GM21717 (cell line): ENCODE results near the gene BEX3.
"Not testable (repeated sequence)": the region's sequence is repeated elsewhere in the genome, so short reads cannot be mapped to it uniquely, and the experiment has no call there.

Source experiments
- ATAC-seq: cut with Tn5 transposase; IDR thresholded peaks from one replicate; pipeline ENCODE4 v1.9.1; 2021; ENCODE audit warnings: mild to moderate bottlenecking, moderate library complexity; ENCODE audit not compliant: unreplicated experiment

BEX3 gene

GRCh38 chrX:103378990-103379389 lies 2.7 kb downstream of the BEX3 start:
- ATAC-seq, result no peak

DNA sequence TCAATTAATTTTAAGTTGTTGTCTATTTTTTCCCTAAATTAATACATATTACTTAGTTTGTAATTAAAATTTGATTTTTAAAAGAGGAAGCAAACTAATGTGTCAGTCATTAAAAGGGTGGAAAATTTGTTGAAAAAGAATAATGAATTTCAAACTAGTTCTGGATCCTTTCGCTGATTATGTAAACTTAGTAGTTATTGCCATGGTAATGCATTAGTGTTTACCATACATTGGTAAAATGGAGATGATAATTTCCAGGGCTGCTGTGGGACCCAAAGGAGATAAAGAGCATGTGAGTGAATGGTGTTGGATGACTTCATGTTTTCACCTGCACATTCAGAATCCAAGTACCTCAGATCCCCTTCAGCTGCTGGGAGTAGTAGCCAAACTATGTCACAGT lies 6.5 kb downstream of the BEX3 start:
- no peak for ATAC-seq

DNA sequence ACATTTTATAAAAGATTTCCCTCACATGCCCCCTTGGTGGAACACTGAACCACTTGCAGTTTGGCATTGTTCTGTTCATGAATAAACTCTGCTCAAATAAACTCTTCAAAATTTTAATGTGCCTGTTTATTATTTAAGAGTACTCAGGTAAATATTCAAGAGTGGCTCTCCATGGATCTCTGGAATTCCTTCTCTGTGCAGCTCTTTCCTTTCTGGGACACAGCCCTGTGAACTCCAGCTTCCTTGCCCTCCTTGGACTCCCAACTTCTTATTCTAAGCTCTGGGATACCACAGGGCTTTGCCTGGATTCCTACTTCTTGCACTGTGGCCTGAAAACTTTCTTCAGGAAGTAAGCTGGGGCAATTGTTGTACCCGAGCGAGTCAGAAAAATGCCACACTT lies 8.3 kb downstream of the BEX3 start:
- no peak for ATAC-seq

DNA sequence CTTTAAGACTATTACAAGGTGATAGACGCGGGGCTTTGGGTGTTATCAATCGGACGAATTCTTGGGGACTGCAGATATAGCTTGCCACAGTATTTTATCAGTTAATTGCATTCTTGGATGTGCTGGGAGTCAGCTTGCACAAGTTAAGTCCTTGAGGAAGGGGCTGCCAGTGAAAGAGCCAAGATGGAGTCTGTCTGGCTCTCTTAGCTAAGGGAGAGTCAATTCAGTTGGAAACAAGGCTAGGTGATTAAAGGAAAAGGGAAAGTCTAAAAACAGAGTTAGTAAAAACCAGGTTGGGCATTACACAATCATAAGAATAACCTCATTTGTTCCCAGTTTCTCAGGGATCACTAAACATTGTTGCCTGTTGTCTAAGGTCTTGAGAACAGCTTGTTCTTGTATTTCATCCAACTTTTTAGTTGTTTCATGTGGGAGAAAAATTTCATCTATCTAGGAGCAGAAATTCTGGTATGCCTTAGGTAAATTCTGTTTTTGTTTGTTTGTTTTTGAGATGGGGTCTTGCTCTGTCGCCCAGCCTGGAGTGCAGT lies 9.0 kb downstream of the BEX3 start:
- not testable (repeated sequence) for ATAC-seq

- no peak for ATAC-seq
These were observed 10.0 kb downstream of the BEX3 start for GRCh38 chrX:103386332-103386731.

DNA sequence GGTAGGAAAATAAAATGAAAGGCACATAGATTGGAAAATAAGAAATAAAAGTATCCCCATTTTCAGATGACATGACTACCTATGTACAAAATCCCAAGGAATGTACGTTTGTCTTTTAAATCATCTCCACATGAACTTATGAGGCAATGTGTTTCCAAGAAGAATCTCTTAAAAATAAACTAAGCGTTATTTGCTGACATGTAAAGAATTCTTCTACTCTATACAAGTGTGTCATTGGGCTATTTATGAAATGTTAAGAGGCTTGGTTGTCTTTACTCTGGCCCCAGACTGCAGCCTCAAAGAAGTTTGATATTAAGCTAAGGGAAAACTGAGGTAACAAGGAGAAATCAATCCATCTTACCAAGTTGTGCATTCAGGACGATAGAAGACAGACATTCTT lies 17.1 kb downstream of the BEX3 start:
- no peak for ATAC-seq

DNA sequence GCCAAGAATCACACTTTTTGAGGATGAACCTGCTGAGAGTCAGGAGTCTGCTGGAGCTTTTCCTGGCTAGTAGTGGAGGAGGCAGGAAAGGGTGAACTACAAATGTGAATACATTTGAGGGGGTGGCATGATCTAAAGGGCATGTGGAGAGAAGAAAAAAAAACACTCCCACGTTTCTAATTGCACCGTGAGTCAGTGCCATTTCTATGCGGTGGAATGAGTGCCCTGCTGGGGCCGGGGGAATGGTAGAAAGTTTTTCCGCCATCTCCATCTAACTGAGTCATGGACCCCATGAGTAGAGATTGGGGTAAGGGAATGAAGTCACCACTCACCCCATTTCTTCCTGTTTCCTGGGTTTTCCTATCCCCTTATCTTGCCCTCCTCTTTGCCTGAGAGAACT lies 19.8 kb downstream of the BEX3 start:
- ATAC-seq, result no peak

GRCh38 chrX:103396660-103397059 lies 20.3 kb downstream of the BEX3 start:
- ATAC-seq, result no peak

GRCh38 chrX:103397707-103398106 lies 21.4 kb downstream of the BEX3 start:
- no peak for ATAC-seq

DNA sequence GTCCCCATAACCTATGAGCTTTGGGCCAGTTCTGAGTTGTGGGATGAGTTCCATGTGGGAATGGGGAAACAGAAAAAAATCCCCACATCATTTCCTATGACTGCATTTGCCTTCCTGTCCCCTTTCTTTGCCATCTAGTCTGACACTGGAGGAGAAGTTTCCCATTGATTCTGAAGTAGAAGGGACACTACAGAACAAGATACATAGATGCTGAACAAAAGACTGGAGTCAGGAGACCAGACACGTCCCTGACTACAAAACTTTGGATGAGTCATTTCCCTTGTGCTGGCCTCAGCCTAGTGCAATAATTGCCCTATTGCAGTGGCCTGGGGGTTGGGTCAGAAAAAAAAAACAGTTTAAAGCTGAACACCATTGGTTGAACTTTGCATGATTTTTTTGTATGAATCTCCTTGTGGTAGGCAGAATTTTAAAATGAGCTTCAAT lies 22.1 kb downstream of the BEX3 start:
- ATAC-seq, result no peak

DNA sequence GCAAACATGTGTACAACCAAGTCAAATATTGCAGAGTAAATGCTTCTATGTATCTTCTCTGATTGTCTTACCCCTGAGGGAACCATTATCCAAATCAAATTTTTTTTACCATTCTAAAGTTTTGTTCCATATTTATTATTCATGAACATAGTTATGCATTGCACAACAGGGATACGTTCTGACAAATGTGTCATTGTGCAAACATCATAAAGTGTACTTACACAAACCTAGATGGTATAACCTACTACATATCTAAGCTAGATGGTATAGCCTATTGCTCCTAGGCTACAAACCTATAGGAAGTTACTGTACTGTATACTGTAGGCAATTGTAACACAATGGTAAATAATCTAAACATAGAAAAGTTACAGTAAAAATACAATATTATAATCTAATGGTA lies 23.4 kb downstream of the BEX3 start:
- no peak for ATAC-seq

DNA sequence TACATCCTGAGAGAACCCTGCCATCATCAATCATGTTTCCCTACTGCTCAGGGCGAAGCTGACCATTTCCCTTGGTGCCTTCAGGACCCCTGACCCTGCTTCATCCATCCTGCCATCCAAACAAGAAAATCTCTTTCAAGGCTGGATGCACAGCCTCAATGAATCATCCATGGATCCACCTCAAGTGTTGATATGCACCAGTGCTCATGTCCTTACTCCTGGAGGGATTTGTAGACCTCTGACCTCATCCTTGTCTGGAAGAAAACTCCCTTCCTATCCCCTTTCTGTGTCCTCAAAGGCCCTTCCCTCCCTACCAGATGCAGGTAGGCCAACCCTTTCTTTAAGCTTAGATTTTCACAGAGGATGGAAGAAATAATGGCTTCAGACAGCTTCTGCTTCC lies 24.6 kb downstream of the BEX3 start:
- no peak for ATAC-seq

DNA sequence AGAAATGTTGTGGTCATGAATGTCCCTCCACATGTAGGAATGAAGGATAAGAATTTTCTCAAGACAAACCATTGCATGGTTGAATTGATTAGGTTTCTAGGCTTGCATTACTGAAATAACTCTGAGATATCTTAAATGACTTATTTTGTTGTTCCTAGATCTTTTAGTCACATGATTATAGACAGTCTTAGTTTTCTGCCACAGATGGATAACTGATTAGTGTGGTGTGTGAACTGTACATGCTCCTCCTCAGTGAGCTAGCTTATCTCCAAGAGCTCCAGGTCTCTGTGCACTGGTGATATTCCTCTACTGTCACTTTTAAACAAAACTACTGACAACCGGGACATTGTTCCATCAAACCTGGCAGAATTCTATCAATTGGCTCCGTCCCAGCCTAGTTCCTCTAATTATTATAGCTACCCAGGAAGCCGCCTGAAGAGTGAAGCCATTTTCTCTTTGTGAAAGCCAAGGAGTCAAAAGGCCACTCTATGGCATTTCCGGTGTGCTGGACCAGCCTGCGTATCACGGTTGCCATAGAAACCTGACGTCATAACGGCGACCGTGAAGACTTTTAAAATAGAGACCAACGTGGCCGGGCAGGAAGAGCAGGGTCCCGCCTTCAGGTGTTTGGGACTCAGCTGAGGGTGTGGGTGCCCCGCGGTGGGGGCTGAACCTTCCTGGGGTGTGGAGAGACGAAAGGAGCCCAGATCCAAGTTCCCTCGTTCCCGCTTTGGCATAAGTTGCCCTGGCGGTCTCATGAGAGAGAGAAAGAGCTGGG lies 28.1 kb downstream of the BEX3 start:
- peak; percentile 94 for ATAC-seq

DNA sequence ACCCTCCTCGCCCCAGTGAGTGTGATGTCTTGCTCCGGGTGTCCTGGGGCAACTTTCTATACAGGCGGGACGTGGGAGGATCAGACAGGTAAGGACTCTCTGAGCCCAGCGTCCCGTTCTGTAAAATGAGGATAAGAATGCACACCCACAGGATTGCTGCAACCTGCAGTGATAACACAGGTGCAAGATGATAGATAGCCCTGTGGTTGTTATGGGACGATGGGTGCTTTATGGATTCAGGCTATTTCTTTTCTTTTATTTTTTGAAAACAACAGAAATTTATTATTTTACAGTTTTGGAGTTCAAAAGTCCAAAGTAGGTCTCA lies 28.6 kb downstream of the BEX3 start:
- ATAC-seq, result peak; percentile 37

GRCh38 chrX:103406256-103406655 lies 29.9 kb downstream of the BEX3 start:
- no peak for ATAC-seq

DNA sequence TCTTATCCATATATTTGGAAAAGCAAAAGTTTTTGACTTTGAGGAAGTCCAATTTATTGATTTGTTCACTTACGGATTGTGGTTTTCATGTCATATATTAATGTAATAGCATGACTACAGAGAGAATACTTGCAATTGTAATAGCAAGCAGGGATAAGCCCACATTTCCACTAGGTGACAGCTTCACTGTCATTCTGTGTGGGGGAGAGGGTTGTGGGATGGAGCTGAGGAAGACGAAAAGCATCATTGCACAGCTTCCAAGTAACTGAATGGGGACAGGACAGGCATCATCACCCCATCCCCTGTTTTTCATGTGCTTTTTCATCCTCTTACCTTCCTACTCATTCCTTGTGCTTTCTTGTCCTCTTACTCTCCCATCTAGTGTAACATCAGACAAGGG lies 31.4 kb downstream of the BEX3 start:
- ATAC-seq, result no peak

DNA sequence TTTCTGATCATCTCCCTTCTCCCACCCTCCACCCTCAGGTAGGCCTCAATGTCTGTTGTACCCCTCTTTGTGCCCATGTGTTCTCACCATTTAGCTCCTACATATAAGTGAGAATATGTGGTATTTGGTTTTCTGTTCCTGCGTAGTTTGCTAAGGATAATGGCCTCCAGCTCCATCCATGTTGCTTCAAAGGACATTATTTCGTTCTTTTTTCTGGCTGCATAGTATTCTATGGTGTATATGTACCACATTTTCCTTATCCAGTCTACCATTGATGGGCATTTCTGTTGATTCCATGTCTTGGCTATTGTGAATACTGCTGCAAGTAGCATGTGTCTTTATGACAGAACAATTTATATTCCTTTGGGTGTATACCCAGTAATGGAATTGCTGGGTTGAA lies 35.4 kb downstream of the BEX3 start:
- not testable (repeated sequence) for ATAC-seq

GRCh38 chrX:103413705-103414387 lies 37.5 kb downstream of the BEX3 start:
- no peak for ATAC-seq

GRCh38 chrX:103414561-103414960 lies 38.2 kb downstream of the BEX3 start:
- ATAC-seq, result no peak

GRCh38 chrX:103415068-103415467 lies 38.7 kb downstream of the BEX3 start:
- ATAC-seq, result no peak

DNA sequence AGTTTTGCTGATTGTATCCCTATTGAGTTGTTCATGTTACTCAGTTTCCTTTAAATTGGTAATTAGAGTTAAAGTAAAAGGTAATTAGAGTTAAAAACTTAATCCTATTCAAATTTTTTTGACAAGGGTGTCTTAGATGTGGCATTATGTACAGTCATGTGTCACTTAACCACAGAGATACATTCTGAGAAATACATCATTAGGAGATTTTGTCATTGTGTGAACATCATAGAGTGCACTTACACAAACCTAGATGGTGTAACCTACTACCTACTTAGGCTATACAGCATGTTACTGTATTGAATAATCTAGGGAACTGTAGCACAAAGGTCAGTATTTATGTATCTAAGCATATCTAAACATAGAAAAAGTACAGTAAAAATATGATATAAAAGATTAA lies 39.2 kb downstream of the BEX3 start:
- ATAC-seq, result no peak

DNA sequence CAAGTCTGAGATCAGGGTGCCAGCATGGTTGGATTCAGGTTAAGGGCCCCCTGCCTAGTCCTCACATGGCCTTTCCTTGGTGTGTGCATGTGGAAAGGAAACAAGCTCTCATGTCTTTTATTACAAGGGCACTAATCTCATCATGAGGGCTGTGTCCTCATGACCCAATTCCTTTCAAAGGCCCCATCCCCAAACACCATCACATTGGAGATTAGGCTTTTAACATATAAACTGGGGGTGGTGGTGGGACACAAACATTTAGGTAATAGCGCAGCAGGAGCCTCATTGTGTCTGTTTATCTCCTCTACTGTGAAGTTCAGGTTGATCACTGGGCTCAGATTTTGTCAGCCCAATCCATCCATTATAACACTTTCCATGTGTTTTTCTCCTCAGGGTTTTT lies 41.0 kb downstream of the BEX3 start:
- no peak for ATAC-seq
